Measurements from ENCODE around the gene GTF2A1. TPM values are rescaled to one million over a fixed set of nuclear protein-coding genes. Genes with fewer than 3 reads are reported as not detected.

Gene GTF2A1
- 10 to 100 TPM; 10.5 to 26.3 (median 20.7) TPM for polyA plus RNA-seq

- peaks cover 0 to 3% (median 0%) of the 10 kb centered on the region in 3 donors for H3K36me3 Mint-ChIP-seq
- peaks cover 33 to 51% of the 10 kb centered on the region in 2 donors for H3K4me1 Mint-ChIP-seq
- peaks cover 22 to 25% (median 23%) of the 10 kb centered on the region in 3 donors for H3K27me3 Mint-ChIP-seq (ENCODE audit: low read depth in 3 of 3)
- H3K4me3 Mint-ChIP-seq: peak within 1 kb of the TSS; percentile 98 to 99 (median 99)
- H3K27ac Mint-ChIP-seq: peak within 1 kb of the TSS; percentile 98 to 99 (median 99)
- H3K9me3 Mint-ChIP-seq: peaks cover 0 to 3% (median 0%) of the 10 kb centered on the region in 6 donors
- peak; percentile 95 to 97 (median 96) for DNase-seq
Observed at GRCh38 chr14:81220830-81221578, at the start of gene GTF2A1. GTF2A1 (minus strand) TSS chr14:81220959; CDS start chr14:81220518, 441 bp downstream.

DNA sequence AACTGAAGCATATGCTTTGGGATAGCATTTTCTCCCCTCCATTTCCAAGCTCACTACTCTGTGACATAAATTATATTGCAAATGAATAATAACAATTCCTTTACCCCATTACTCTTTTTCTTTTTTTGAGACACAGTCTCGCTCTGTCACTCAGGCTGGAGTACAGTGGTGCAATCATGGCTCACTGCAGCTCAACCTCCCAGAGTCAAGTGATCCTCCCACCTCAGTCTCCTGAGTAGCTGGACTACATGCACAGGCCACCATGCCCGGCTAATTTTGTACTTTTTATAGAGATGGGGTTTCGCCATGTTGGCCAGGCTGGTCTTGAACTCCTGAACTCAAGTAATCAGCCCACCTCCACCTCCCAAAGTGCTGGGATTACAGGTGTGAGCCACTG, 49.2 kb upstream of the GTF2A1 start:
- Mint-ChIP-seq H3K4me1 (no peaks in the 10 kb centered on the region), H3K36me3 (no peaks in the 10 kb centered on the region), H3K27ac (no peak overlapping the region), H3K9me3 (no peaks in the 10 kb centered on the region), H3K27me3 (ENCODE audit: low read depth in 3 of 3) (peaks cover 0 to 8% (median 4%) of the 10 kb centered on the region in 3 donors), H3K4me3 (no peak overlapping the region)
- DNase-seq: no peak

- H3K36me3 Mint-ChIP-seq: no peaks in the 10 kb centered on the region
- H3K27ac Mint-ChIP-seq: no peak overlapping the region
- no peaks in the 10 kb centered on the region for H3K9me3 Mint-ChIP-seq
- no peak overlapping the region for H3K4me3 Mint-ChIP-seq
- H3K27me3 Mint-ChIP-seq (ENCODE audit: low read depth in 3 of 3): peaks cover 0 to 8% (median 4%) of the 10 kb centered on the region in 3 donors
- peak; percentile 14 to 35 (median 22) for DNase-seq
- no peaks in the 10 kb centered on the region for H3K4me1 Mint-ChIP-seq
Observed at GRCh38 chr14:81269100-81269978, 48.6 kb upstream of the GTF2A1 start.

DNA sequence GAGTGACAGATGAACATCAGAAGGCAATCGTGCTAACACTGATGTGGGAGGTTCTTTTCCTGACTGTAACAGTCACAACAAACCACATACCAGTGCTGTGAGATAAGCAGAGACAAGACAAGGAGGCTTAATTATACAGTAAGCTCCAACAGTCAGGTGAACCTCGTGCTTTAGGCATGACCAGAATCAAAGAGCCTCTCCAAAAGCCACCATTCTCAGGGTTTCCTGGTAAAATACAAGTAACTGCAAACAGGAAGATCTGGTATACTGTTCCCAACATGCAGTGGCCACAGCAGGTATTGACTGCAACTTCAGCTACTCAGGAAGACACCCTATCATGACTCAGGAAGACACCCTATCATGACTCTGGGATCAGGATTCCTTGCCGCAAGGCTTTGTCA, 47.3 kb upstream of the GTF2A1 start:
- H3K36me3 Mint-ChIP-seq: no peaks in the 10 kb centered on the region
- no peak for DNase-seq
- no peak overlapping the region for H3K4me3 Mint-ChIP-seq
- no peak overlapping the region for H3K27ac Mint-ChIP-seq
- H3K4me1 Mint-ChIP-seq: no peaks in the 10 kb centered on the region
- peaks cover 0 to 8% (median 4%) of the 10 kb centered on the region in 3 donors for H3K27me3 Mint-ChIP-seq (ENCODE audit: low read depth in 3 of 3)
- no peaks in the 10 kb centered on the region for H3K9me3 Mint-ChIP-seq

DNA sequence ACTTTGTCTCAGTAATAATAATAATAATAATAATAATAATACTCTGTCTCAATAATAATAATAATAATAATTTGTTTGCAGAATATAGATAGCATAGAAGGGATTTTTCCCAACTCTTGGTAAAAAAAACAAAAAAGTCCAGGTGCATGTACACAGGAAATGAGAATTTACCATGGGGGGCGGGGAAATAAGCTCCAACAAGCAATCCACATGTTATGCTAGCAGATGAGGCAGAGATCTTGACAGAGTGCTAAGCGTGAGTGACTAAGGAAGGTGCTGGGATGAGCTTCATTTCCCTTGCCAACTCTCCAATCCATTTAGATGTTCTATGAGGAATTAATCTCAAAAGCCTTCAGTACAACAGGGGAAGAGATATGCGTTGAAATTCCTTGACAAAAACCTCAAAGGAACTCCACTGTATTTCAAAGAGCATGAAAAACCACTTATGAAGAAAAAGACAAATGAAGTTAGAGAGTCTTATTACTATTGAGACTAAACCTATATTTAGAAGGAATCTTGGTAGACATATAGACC, 44.9 kb upstream of the GTF2A1 start:
- DNase-seq: no peak
- H3K9me3 Mint-ChIP-seq: no peaks in the 10 kb centered on the region
- no peak overlapping the region for H3K27ac Mint-ChIP-seq
- peaks cover 0 to 15% (median 8%) of the 10 kb centered on the region in 3 donors for H3K27me3 Mint-ChIP-seq (ENCODE audit: low read depth in 3 of 3)
- H3K36me3 Mint-ChIP-seq: no peaks in the 10 kb centered on the region
- no peak overlapping the region for H3K4me3 Mint-ChIP-seq
- H3K4me1 Mint-ChIP-seq: no peaks in the 10 kb centered on the region

DNA sequence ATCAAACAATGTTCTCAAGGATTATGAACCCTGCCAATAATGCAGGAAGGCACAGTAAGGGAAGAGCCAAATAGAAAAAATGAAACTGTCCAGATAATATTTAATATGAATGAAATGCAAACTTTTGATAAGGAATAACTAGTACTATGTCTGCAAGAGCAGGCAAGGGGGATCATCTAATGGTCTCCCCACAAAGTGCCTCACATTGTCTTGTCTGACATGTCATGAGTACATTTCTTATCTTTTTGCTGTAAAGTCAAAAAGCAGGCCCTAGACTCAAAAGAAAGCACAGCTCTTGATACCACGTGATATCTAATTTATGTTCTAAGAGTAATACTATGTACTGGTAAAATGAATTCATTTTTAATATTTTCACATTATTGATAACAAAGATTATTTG, 43.9 kb upstream of the GTF2A1 start:
- Mint-ChIP-seq H3K9me3 (no peaks in the 10 kb centered on the region), H3K36me3 (no peaks in the 10 kb centered on the region), H3K27me3 (ENCODE audit: low read depth in 3 of 3) (peaks cover 0 to 16% (median 7%) of the 10 kb centered on the region in 3 donors), H3K4me3 (no peak overlapping the region), H3K27ac (no peak overlapping the region), H3K4me1 (no peaks in the 10 kb centered on the region)
- DNase-seq: no peak

- DNase-seq: no peak
- Mint-ChIP-seq H3K9me3 (no peaks in the 10 kb centered on the region), H3K36me3 (no peaks in the 10 kb centered on the region), H3K4me3 (no peak overlapping the region), H3K27me3 (ENCODE audit: low read depth in 3 of 3) (peaks cover 0 to 20% (median 8%) of the 10 kb centered on the region in 3 donors), H3K27ac (no peak overlapping the region), H3K4me1 (no peaks in the 10 kb centered on the region)
Observed at GRCh38 chr14:81263777-81264410, 43.1 kb upstream of the GTF2A1 start.

DNA sequence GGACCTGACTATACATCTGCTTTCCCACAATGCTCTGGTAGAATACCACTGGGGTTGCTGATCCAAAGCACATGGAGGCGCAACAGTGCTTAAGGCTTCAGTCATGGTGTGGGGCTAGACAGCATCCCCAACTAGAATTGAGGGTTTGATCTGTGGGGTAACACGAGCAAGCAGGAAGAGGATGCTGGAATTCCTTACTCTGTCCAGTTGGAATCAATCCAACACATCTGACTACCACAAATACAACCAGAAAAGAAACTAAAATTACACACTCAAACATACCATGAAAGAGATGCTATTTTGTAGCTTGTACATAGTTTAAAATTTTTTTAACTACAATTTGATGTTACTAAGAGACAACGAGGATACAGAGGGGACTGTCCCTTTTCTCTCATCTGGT, 40.4 kb upstream of the GTF2A1 start:
- no peak overlapping the region for H3K4me3 Mint-ChIP-seq
- no peak for DNase-seq
- H3K27me3 Mint-ChIP-seq (ENCODE audit: low read depth in 3 of 3): peaks cover 0 to 14% (median 5%) of the 10 kb centered on the region in 3 donors
- H3K27ac Mint-ChIP-seq: no peak overlapping the region
- peaks cover 0 to 2% (median 0%) of the 10 kb centered on the region in 6 donors for H3K9me3 Mint-ChIP-seq
- no peaks in the 10 kb centered on the region for H3K4me1 Mint-ChIP-seq
- no peaks in the 10 kb centered on the region for H3K36me3 Mint-ChIP-seq

- H3K4me3 Mint-ChIP-seq: no peak overlapping the region
- peaks cover 0 to 14% (median 5%) of the 10 kb centered on the region in 3 donors for H3K27me3 Mint-ChIP-seq (ENCODE audit: low read depth in 3 of 3)
- H3K27ac Mint-ChIP-seq: no peak overlapping the region
- no peaks in the 10 kb centered on the region for H3K36me3 Mint-ChIP-seq
- no peak for DNase-seq
- H3K9me3 Mint-ChIP-seq: peaks cover 0 to 2% (median 0%) of the 10 kb centered on the region in 6 donors
- H3K4me1 Mint-ChIP-seq: no peaks in the 10 kb centered on the region
Observed at GRCh38 chr14:81260732-81261131, 40.0 kb upstream of the GTF2A1 start.

DNA sequence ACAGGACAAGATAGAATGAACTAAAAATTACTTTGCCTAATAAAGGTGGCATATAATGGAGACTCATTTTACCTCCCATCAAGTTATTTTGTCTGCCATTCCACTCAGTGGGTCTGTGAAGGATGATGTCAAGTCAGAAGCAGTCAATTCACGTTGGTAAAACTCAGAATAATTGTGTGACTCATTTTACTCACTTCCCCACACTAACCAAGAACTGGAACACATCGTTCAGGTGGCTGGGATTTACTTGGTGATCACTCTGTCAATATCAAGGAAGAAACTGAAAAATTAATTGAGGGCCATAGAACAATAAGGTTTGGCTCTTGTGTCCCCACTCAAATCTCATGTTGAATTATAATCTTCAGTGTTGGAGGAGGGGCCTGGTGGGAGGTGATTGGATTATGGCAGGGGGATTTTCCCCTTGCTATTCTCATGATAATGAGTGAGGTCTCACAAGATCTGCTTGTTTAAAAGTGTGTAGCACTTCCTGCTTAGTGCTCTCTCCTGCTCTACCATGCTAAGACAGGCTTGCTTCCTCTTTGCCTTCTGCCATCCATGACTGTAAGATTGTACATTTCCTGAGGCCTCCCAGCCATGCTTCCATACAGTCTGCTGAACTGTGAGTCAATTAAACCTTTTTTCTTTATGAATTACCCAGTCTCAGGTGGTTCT, 35.7 kb upstream of the GTF2A1 start:
- H3K4me3 Mint-ChIP-seq: no peak overlapping the region
- peaks cover 0 to 2% (median 0%) of the 10 kb centered on the region in 6 donors for H3K9me3 Mint-ChIP-seq
- no peak for DNase-seq
- H3K27ac Mint-ChIP-seq: peak overlapping the region in 1 of 6 donors; percentile 30
- H3K27me3 Mint-ChIP-seq (ENCODE audit: low read depth in 3 of 3): peaks cover under 1 to 21% (median 5%) of the 10 kb centered on the region in 3 donors
- H3K36me3 Mint-ChIP-seq: no peaks in the 10 kb centered on the region
- no peaks in the 10 kb centered on the region for H3K4me1 Mint-ChIP-seq

DNA sequence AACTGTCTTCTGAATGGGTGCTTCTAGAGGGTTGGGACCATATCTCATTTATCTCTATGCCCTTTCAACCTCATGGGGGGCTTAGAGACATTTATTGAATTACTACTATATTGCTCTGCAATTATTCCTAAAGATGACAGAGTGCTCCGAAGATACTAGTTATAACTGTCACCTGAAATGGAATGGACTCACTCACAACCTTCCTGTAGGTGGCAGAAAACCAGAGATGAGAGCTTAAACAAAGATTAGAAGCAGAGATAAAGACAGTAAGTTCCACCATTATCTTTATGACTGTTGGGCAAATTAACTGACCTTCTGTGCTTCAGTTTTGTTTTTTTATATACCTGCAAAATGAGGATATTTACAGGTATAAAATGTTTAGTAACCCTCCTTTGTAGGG, 31.5 kb upstream of the GTF2A1 start:
- Mint-ChIP-seq H3K36me3 (no peaks in the 10 kb centered on the region), H3K4me1 (no peaks in the 10 kb centered on the region), H3K27ac (no peak overlapping the region), H3K9me3 (no peaks in the 10 kb centered on the region), H3K27me3 (ENCODE audit: low read depth in 3 of 3) (peaks cover 2 to 12% (median 2%) of the 10 kb centered on the region in 3 donors), H3K4me3 (no peak overlapping the region)
- no peak for DNase-seq

GRCh38 chr14:81247271-81247766, 26.6 kb upstream of the GTF2A1 start:
- peaks cover 0 to 6% (median 0%) of the 10 kb centered on the region in 3 donors for H3K36me3 Mint-ChIP-seq
- H3K4me1 Mint-ChIP-seq: no peaks in the 10 kb centered on the region
- no peak overlapping the region for H3K27ac Mint-ChIP-seq
- no peak overlapping the region for H3K4me3 Mint-ChIP-seq
- no peak for DNase-seq
- peaks cover under 1 to 10% (median 8%) of the 10 kb centered on the region in 6 donors for H3K9me3 Mint-ChIP-seq
- peaks cover 7 to 11% (median 7%) of the 10 kb centered on the region in 3 donors for H3K27me3 Mint-ChIP-seq (ENCODE audit: low read depth in 3 of 3)

Data from immature natural killer cell (primary cell).